HepG2 (cell line): Measurements from ENCODE around the gene CTNNA2. TPM values are rescaled to one million over a fixed set of nuclear protein-coding genes. Genes with fewer than 3 reads are reported as not detected.

Experiments
- CHD4 ChIP-seq: fragments of 200-600 bp; sonication (generic); IDR thresholded peaks from 2 replicates; pipeline ENCODE4 v1.7.0; 2017; ENCODE audit warnings: mild to moderate bottlenecking, low read length, borderline replicate concordance
- HNRNPL ChIP-seq: fragments of 200-400 bp; formaldehyde crosslinking; IDR thresholded peaks from 2 replicates; pipeline ENCODE4 v1.6.1; 2017; ENCODE audit warnings: mild to moderate bottlenecking, low read depth, low read length
- HOXA7 ChIP-seq: sonication (generic); formaldehyde crosslinking; IDR thresholded peaks from 2 replicates; pipeline ENCODE4 v1.8.1; 2022; ENCODE audit warnings: mild to moderate bottlenecking, missing genetic modification reagents, moderate library complexity
- ISX ChIP-seq: sonication (generic); formaldehyde crosslinking; conservative IDR thresholded peaks from 2 replicates; pipeline ENCODE4 v1.5.0; 2020; ENCODE audit warnings: missing genetic modification reagents
- KAT8 ChIP-seq: IDR thresholded peaks from 2 replicates; pipeline ENCODE4 v1.6.1; 2016; ENCODE audit warnings: missing genetic modification reagents, missing compliant biosample characterization
- MLLT10 ChIP-seq: sonication (generic); formaldehyde crosslinking; IDR thresholded peaks from 2 replicates; pipeline ENCODE4 v1.4.0; 2020; ENCODE audit warnings: missing genetic modification reagents
- MLXIP ChIP-seq: sonication (generic); formaldehyde crosslinking; IDR thresholded peaks from 2 replicates; pipeline ENCODE4 v1.9.0; 2021; ENCODE audit warnings: missing genetic modification reagents, borderline replicate concordance
- NR2F6 ChIP-seq, 2 experiments: IDR thresholded peaks; 2 replicates each; pipeline ENCODE4 v1.6.1; 2016; ENCODE audit warnings: antibody characterized with exemption in 1 of 2, mild to moderate bottlenecking in 1 of 2
- SPEN ChIP-seq: sonication (generic); formaldehyde crosslinking; IDR thresholded peaks from 2 replicates; pipeline ENCODE4 v1.5.1; 2020; ENCODE audit warnings: low read depth, mild to moderate bottlenecking, missing genetic modification reagents
- STAG1 ChIP-seq: sonication (generic); formaldehyde crosslinking; IDR thresholded peaks from 2 replicates; pipeline ENCODE4 v1.4.0; 2020; ENCODE audit warnings: missing genetic modification reagents
- TCF7 ChIP-seq: sonication (generic); IDR thresholded peaks from 2 replicates; pipeline ENCODE4 v1.6.1; 2016; ENCODE audit warnings: antibody characterized with exemption, low read depth
- ZBTB21 ChIP-seq: sonication (generic); formaldehyde crosslinking; IDR thresholded peaks from 2 replicates; pipeline ENCODE4 v1.4.0; 2020; ENCODE audit warnings: missing genetic modification reagents
- ZMAT3 ChIP-seq: sonication (generic); formaldehyde crosslinking; conservative IDR thresholded peaks from 2 replicates; pipeline ENCODE4 v1.7.0; 2021; ENCODE audit warnings: missing genetic modification reagents
- ZNF12 ChIP-seq: sonication (generic); formaldehyde crosslinking; IDR thresholded peaks from 2 replicates; pipeline ENCODE4 v1.5.0; 2020; ENCODE audit warnings: missing genetic modification reagents
- ZNF138 ChIP-seq: sonication (generic); formaldehyde crosslinking; IDR thresholded peaks from 2 replicates; pipeline ENCODE4 v1.5.0; 2020; ENCODE audit warnings: mild to moderate bottlenecking, low read depth, missing genetic modification reagents
- ZNF256 ChIP-seq: sonication (generic); formaldehyde crosslinking; conservative IDR thresholded peaks from 2 replicates; pipeline ENCODE4 v1.4.0; 2020; ENCODE audit warnings: missing genetic modification reagents
- ZNF570 ChIP-seq: sonication (generic); formaldehyde crosslinking; IDR thresholded peaks from 2 replicates; pipeline ENCODE4 v1.4.0; 2020; ENCODE audit warnings: mild to moderate bottlenecking, missing genetic modification reagents, borderline replicate concordance
- ZUFSP ChIP-seq: sonication (generic); formaldehyde crosslinking; IDR thresholded peaks from 2 replicates; pipeline ENCODE4 v1.9.0; 2021; ENCODE audit warnings: missing genetic modification reagents, mild to moderate bottlenecking, borderline replicate concordance
- polyA plus RNA-seq, 8 experiments: library from polyadenylated mRNA; depleted of rRNA in 3 of 8; stranded (reverse) in 7 of 8; unstranded in 1 of 8; fragments of >200 nt; fragmentation: Illumina TruSeq in 4 of 8; extraction: Trizol in 4 of 8; gene quantifications; 2 replicates each; pipeline versions ENCODE4 v1.2.1 to v1.2.3, GENCODE V29; 2011 to 2016; ENCODE audit warnings: low read depth in 4 of 8, missing spikeins in 1 of 8, mixed read lengths in 1 of 8; ENCODE audit not compliant: insufficient read depth in 1 of 8
- total RNA-seq, 5 experiments: library from RNA; depleted of rRNA; stranded (reverse); fragments of >200 nt; fragmentation: Illumina TruSeq; extraction: Trizol; gene quantifications; 2 replicates each; pipeline ENCODE4 v1.2.3, GENCODE V29; 2016; ENCODE audit warnings: low read depth in 1 of 5
- TF ChIP-seq, protein P1 (sequence below): sonication (generic); formaldehyde crosslinking; IDR thresholded peaks from 2 replicates; pipeline ENCODE4 v1.8.0; 2022; ENCODE audit warnings: low read depth, missing genetic modification reagents
- TF ChIP-seq, protein P2 (sequence below): IDR thresholded peaks from 2 replicates; pipeline ENCODE4 v1.6.1; 2016; ENCODE audit warnings: missing compliant biosample characterization, missing genetic modification reagents, borderline replicate concordance
- TF ChIP-seq, protein P3 (sequence below): sonication (generic); formaldehyde crosslinking; IDR thresholded peaks from 2 replicates; pipeline ENCODE4 v1.4.0; 2020; ENCODE audit warnings: mild to moderate bottlenecking, low read depth, missing genetic modification reagents

CTNNA2 gene
- total and polyA plus RNA-seq, 2 of the 13 experiments (the other 11 are each of a cell fraction or from before 2014, with no cell fraction given) = not detected

DNA sequence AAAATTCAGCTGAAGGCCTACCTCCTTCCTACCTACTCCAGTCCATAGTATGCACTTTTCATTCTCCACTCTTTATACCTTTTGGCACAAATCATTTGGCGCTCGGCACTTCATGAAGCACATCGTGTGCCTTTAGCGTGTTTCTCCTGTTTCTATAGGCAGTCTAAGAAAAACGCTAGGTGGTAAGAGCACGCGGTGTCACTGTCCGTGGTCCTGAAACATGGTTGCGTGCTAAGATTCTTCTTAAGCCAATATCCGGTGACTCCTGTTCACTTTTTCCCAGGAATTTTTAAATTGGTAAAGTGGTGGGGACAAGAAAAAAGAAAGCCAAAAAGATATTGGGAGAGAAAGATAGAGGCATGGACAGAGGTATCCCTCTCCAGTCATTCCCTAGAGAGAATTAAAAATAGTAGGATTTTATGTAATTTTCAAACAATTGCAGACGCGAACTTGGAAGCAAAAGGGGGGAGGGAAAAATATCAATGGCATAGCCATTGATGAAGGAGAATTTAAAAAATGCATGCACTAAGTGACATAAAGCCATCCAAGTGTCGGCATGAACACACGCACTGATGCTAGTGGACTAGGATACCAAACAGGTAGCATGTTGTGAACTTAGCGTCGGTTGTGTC is 1.4 kb upstream of the CTNNA2 start (continued):
- TF ChIP-seq ZUFSP (CRISPR knock-in tag) (no peak), MLXIP (CRISPR knock-in tag) (peak; percentile 71; the same call in 1 of the 2 replicates), HOXA7 (CRISPR knock-in tag) (no peak), ISX (peak; percentile 85; the same call in 1 of the 2 replicates), TCF7 (no peak), ZNF570 (no peak), ZBTB21 (CRISPR knock-in tag) (peak; percentile 71; the same call in 1 of the 2 replicates), HNRNPL (no peak), CHD4 (no peak), SPEN (CRISPR knock-in tag) (peak; percentile 41; the same call in 1 of the 2 replicates), ZNF138 (CRISPR knock-in tag) (0 out of 2 replicates have a peak, but pooled peaks have one; percentile 51), ZNF256 (CRISPR knock-in tag) (no peak), ZMAT3 (CRISPR knock-in tag) (no peak), NR2F6 (IDR thresholded peaks at IDR 0.05) (no peak), NR2F6 (CRISPR knock-in tag; IDR thresholded peaks at IDR 0.05) (0 out of 2 replicates have a peak, but pooled peaks have one; percentile 32), ZNF12 (peak; percentile 91), KAT8 (CRISPR knock-in tag) (peak; percentile 59; the same call in 1 of the 2 replicates), MLLT10 (CRISPR knock-in tag) (no peak), STAG1 (CRISPR knock-in tag) (no peak)
- TF ChIP-seq, protein P1, sequence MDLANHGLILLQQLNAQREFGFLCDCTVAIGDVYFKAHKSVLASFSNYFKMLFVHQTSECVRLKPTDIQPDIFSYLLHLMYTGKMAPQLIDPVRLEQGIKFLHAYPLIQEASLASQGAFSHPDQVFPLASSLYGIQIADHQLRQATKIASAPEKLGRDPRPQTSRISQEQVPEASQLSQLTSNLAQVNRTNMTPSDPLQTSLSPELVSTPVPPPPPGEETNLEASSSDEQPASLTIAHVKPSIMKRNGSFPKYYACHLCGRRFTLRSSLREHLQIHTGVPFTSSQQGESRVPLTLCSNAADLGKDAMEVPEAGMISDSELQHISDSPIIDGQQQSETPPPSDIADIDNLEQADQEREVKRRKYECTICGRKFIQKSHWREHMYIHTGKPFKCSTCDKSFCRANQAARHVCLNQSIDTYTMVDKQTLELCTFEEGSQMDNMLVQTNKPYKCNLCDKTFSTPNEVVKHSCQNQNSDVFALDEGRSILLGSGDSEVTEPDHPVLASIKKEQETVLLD (CRISPR knock-in tag) = peak; percentile 60; the same call in 1 of the 2 replicates
- TF ChIP-seq, protein P2, sequence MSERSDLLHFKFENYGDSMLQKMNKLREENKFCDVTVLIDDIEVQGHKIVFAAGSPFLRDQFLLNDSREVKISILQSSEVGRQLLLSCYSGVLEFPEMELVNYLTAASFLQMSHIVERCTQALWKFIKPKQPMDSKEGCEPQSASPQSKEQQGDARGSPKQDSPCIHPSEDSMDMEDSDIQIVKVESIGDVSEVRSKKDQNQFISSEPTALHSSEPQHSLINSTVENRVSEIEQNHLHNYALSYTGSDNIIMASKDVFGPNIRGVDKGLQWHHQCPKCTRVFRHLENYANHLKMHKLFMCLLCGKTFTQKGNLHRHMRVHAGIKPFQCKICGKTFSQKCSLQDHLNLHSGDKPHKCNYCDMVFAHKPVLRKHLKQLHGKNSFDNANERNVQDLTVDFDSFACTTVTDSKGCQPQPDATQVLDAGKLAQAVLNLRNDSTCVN (CRISPR knock-in tag) = peak; percentile 86
- TF ChIP-seq, protein P3, sequence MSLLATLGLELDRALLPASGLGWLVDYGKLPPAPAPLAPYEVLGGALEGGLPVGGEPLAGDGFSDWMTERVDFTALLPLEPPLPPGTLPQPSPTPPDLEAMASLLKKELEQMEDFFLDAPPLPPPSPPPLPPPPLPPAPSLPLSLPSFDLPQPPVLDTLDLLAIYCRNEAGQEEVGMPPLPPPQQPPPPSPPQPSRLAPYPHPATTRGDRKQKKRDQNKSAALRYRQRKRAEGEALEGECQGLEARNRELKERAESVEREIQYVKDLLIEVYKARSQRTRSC (CRISPR knock-in tag) = 0 out of 2 replicates have a peak, but pooled peaks have one; percentile 55
